ENCODE measurements around the gene DDR2.

Gene DDR2

DNA sequence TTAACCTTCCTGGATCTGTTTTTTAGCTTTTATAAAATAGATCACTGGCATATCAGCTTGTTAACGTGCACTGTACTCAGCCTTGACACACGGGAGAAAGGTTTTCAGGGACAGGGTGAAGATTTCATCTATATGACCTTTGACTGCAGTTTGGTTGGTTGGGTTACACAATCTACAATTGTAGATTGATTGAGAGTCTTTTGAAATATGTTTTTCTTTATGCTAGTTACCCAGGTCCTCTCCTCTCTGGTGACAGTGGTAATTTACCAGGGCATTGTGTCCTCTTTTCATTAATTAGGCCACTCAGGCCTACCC, 48.8 kb downstream of the DDR2 start:
- Histone ChIP-seq H3K4me1 (ENCODE audit: low read depth, poor library complexity, severe bottlenecking) (peaks cover 10% of the 10 kb centered on the region), H4K20me1 (ENCODE audit: insufficient read depth) (no peaks in the 10 kb centered on the region), H3K27ac (no peak overlapping the region), H3K36me3 (ENCODE audit: insufficient read depth) (no peaks in the 10 kb centered on the region), H3K27me3 (ENCODE audit: insufficient read depth, low read depth) (no peaks in the 10 kb centered on the region), H2AFZ (ENCODE audit: low read depth) (no peak overlapping the region), H3K79me2 (ENCODE audit: insufficient read depth, low read depth) (no peaks in the 10 kb centered on the region), H3K9ac (no peak overlapping the region), H3K4me2 (no peak overlapping the region), H3K4me3 (IDR thresholded peaks at IDR 0.05; ENCODE audit: insufficient read depth, low read depth, low read length) (no peak overlapping the region)
- TF ChIP-seq, protein P1, sequence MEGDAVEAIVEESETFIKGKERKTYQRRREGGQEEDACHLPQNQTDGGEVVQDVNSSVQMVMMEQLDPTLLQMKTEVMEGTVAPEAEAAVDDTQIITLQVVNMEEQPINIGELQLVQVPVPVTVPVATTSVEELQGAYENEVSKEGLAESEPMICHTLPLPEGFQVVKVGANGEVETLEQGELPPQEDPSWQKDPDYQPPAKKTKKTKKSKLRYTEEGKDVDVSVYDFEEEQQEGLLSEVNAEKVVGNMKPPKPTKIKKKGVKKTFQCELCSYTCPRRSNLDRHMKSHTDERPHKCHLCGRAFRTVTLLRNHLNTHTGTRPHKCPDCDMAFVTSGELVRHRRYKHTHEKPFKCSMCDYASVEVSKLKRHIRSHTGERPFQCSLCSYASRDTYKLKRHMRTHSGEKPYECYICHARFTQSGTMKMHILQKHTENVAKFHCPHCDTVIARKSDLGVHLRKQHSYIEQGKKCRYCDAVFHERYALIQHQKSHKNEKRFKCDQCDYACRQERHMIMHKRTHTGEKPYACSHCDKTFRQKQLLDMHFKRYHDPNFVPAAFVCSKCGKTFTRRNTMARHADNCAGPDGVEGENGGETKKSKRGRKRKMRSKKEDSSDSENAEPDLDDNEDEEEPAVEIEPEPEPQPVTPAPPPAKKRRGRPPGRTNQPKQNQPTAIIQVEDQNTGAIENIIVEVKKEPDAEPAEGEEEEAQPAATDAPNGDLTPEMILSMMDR (conservative IDR thresholded peaks at IDR 0.05; ENCODE audit: low read depth, low read length) = no peak

DNA sequence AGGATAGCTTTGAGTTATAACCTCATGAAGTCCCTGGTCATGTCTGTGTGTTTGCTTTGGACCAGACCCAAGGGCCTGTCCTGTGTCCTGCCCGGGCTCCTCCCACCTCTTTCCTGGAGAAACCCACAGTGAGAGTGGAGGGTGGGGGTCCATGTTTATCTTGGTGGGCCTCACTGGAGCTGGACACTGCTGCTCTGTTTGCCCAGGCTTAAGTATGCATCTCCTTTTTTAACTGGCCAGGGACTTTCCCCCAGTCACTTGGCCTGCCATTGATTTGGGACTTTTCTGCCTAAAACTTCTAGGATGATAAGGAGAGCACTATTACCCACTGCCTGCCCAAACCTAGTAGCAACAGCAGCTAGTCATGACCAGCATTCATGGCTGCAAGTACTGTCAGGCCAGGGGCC, 49.8 kb downstream of the DDR2 start:
- Histone ChIP-seq H3K9ac (no peak overlapping the region), H4K20me1 (ENCODE audit: insufficient read depth) (no peaks in the 10 kb centered on the region), H3K4me3 (IDR thresholded peaks at IDR 0.05; ENCODE audit: insufficient read depth, low read depth, low read length) (no peak overlapping the region), H3K27me3 (ENCODE audit: insufficient read depth, low read depth) (no peaks in the 10 kb centered on the region), H3K36me3 (ENCODE audit: insufficient read depth) (no peaks in the 10 kb centered on the region), H2AFZ (ENCODE audit: low read depth) (no peak overlapping the region), H3K79me2 (ENCODE audit: insufficient read depth, low read depth) (no peaks in the 10 kb centered on the region), H3K4me1 (ENCODE audit: low read depth, poor library complexity, severe bottlenecking) (peaks cover 10% of the 10 kb centered on the region), H3K4me2 (no peak overlapping the region), H3K27ac (no peak overlapping the region)
- TF ChIP-seq, protein P1 (conservative IDR thresholded peaks at IDR 0.05; ENCODE audit: low read depth, low read length) = no peak

DNA sequence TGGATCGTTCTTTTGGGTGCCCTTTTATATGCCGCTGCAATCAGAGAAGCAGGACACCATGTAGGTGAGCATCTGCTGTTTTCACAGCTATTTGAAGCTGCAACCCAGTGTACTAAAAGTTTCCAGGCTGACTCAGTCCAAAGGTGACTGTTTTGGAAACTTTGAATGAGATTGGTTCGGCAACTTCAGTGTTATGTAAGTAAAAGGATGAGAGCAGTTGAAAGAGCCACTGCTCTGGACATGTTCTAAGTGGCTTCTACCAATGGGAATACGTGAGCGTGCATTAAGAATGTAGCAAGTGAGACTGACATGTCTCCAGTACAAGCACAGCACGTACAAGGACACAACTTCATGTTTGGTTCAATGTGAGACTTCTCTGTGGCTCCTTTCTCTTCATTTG, 55.6 kb downstream of the DDR2 start:
- Histone ChIP-seq H3K36me3 (ENCODE audit: insufficient read depth) (no peaks in the 10 kb centered on the region), H3K4me1 (ENCODE audit: low read depth, poor library complexity, severe bottlenecking) (no peaks in the 10 kb centered on the region), H3K27me3 (ENCODE audit: insufficient read depth, low read depth) (no peaks in the 10 kb centered on the region), H3K9ac (no peak overlapping the region), H3K27ac (no peak overlapping the region), H3K4me3 (IDR thresholded peaks at IDR 0.05; ENCODE audit: insufficient read depth, low read depth, low read length) (no peak overlapping the region), H3K4me2 (no peak overlapping the region), H2AFZ (ENCODE audit: low read depth) (no peak overlapping the region), H3K79me2 (ENCODE audit: insufficient read depth, low read depth) (no peaks in the 10 kb centered on the region), H4K20me1 (ENCODE audit: insufficient read depth) (no peaks in the 10 kb centered on the region)
- TF ChIP-seq, protein P1 (conservative IDR thresholded peaks at IDR 0.05; ENCODE audit: low read depth, low read length) = no peak

DNA sequence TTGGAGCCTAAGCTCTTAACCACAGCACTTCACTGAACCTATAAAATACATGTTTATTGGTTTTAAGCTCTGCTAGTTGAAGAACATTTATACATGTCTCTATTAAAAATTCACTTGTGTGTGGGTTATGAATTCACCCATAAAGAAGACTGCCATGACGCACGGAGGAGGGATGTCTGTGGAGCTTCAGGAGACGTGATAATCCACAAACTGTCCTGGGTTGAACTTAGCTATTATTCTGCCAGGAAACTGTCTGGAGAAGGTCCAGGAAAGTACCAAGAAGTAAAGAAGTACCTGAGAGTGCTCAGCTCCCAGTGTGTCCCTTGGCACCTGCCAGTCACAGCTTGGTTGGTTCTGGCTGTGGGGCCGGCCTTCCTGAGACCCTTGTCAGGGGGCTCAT, 56.3 kb downstream of the DDR2 start:
- Histone ChIP-seq H2AFZ (ENCODE audit: low read depth) (no peak overlapping the region), H3K9ac (no peak overlapping the region), H3K4me1 (ENCODE audit: low read depth, poor library complexity, severe bottlenecking) (no peaks in the 10 kb centered on the region), H3K27me3 (ENCODE audit: insufficient read depth, low read depth) (no peaks in the 10 kb centered on the region), H3K4me3 (IDR thresholded peaks at IDR 0.05; ENCODE audit: insufficient read depth, low read depth, low read length) (no peak overlapping the region), H4K20me1 (ENCODE audit: insufficient read depth) (no peaks in the 10 kb centered on the region), H3K79me2 (ENCODE audit: insufficient read depth, low read depth) (no peaks in the 10 kb centered on the region), H3K27ac (no peak overlapping the region), H3K36me3 (ENCODE audit: insufficient read depth) (no peaks in the 10 kb centered on the region), H3K4me2 (no peak overlapping the region)
- TF ChIP-seq, protein P1 (conservative IDR thresholded peaks at IDR 0.05; ENCODE audit: low read depth, low read length) = no peak

DNA sequence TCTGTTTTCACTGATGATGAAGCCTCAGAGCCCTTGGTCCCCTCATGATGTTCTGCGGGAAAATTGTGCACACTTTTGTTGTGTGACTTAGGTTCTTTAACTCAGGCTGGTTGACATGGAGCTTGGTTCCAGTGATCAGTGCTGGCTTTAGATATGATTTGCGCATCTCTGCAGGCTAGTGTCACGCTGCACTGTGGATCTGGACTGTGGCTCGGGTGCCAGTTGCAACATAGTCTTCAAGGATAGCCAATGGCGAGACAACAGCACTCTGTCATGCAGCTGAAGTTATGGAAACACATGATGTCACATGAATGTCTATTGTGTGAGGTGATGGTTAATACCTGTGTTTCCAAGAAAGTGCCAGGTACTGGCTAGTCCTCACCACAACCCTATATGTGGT, 56.7 kb downstream of the DDR2 start:
- Histone ChIP-seq H3K9ac (no peak overlapping the region), H2AFZ (ENCODE audit: low read depth) (no peak overlapping the region), H3K4me3 (IDR thresholded peaks at IDR 0.05; ENCODE audit: insufficient read depth, low read depth, low read length) (no peak overlapping the region), H3K36me3 (ENCODE audit: insufficient read depth) (no peaks in the 10 kb centered on the region), H4K20me1 (ENCODE audit: insufficient read depth) (no peaks in the 10 kb centered on the region), H3K27me3 (ENCODE audit: insufficient read depth, low read depth) (no peaks in the 10 kb centered on the region), H3K4me2 (no peak overlapping the region), H3K27ac (no peak overlapping the region), H3K79me2 (ENCODE audit: insufficient read depth, low read depth) (no peaks in the 10 kb centered on the region), H3K4me1 (ENCODE audit: low read depth, poor library complexity, severe bottlenecking) (no peaks in the 10 kb centered on the region)
- TF ChIP-seq, protein P1 (conservative IDR thresholded peaks at IDR 0.05; ENCODE audit: low read depth, low read length) = no peak

Measured in KMS-11 (cell line).